H1 (cell line): ENCODE results near the gene PCSK4.

Source experiments
- BCL11A ChIP-seq, 2 experiments: IDR thresholded peaks; one replicate each; pipeline ENCODE4 v1.6.1; 2011; ENCODE audit warnings: low read depth in 2 of 2, low read length in 2 of 2, mild to moderate bottlenecking in 2 of 2
- CEBPB ChIP-seq: IDR thresholded peaks from 2 replicates; pipeline ENCODE4 v1.6.1; 2012; ENCODE audit warnings: low read depth, low read length
- GABPA ChIP-seq: IDR thresholded peaks from 2 replicates; pipeline ENCODE4 v1.6.1; 2011; ENCODE audit warnings: mild to moderate bottlenecking, low read length, moderate library complexity, borderline replicate concordance; ENCODE audit not compliant: insufficient read depth
- POLR2AphosphoS5 ChIP-seq: IDR thresholded peaks from 2 replicates; pipeline ENCODE4 v1.6.1; 2011; ENCODE audit warnings: low read depth, low read length
- TEAD4 ChIP-seq: IDR thresholded peaks from 2 replicates; pipeline ENCODE4 v1.6.1; 2012; ENCODE audit warnings: low read depth, low read length, inconsistent platforms, mixed read lengths
- ZNF274 ChIP-seq: IDR thresholded peaks from 2 replicates; pipeline ENCODE4 v1.7.0; 2012; ENCODE audit warnings: low read length, borderline replicate concordance; ENCODE audit errors: extremely low read depth

GRCh38 chr19:1473085-1473851 is 16.9 kb downstream of the PCSK4 start:
- no peak for TF ChIP-seq TEAD4
- no peak for TF ChIP-seq GABPA
- no peak for TF ChIP-seq BCL11A (IDR thresholded peaks at IDR 0.05; ENCODE audit: low read depth in 2 of 2, low read length in 2 of 2)
- TF ChIP-seq POLR2AphosphoS5: no peak
- TF ChIP-seq ZNF274: no peak
- no peak for TF ChIP-seq CEBPB
